ENCODE data around the gene ARHGEF38.

DNA sequence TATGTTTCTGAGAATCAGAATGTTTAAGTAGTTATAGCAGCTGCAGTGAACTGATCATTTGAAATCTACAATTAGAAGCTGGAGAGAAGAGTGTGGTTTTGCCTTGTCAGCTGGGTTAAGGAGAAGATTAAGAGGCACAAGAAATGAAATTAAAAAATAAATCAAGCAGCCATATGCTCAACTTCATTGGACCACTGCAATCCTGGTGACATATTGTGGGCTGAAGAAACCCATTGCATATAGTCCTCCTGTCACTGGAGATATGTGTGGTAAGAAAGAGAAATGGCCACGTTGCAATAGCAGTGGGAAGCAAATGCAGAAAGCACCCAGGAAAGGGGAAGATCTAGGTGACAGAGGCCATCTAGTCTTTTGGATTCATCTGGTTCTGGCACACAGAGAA lies 93.0 kb downstream of the ARHGEF38 start:
- TF ChIP-seq, protein P1, sequence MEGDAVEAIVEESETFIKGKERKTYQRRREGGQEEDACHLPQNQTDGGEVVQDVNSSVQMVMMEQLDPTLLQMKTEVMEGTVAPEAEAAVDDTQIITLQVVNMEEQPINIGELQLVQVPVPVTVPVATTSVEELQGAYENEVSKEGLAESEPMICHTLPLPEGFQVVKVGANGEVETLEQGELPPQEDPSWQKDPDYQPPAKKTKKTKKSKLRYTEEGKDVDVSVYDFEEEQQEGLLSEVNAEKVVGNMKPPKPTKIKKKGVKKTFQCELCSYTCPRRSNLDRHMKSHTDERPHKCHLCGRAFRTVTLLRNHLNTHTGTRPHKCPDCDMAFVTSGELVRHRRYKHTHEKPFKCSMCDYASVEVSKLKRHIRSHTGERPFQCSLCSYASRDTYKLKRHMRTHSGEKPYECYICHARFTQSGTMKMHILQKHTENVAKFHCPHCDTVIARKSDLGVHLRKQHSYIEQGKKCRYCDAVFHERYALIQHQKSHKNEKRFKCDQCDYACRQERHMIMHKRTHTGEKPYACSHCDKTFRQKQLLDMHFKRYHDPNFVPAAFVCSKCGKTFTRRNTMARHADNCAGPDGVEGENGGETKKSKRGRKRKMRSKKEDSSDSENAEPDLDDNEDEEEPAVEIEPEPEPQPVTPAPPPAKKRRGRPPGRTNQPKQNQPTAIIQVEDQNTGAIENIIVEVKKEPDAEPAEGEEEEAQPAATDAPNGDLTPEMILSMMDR (IDR thresholded peaks at IDR 0.05): no peak
- TF ChIP-seq POLR2A (IDR thresholded peaks at IDR 0.05): no peak

Measured in uterus (tissue), 2 donors.